T47D (cell line): ENCODE data around the gene FMC1.
"Not testable (repeated sequence)": the region's sequence is repeated elsewhere in the genome, so short reads cannot be mapped to it uniquely, and the experiment has no call there.

Experiments
- DNase-seq, 2 experiments: peaks; one replicate each; pipeline versions ENCODE4 v3.0.0 to v3.0.0-alpha.2; 2011 to 2012; ENCODE audit warnings: low read depth in 1 of 2, low spot score in 1 of 2
- JUND ChIP-seq: IDR thresholded peaks from 2 replicates; pipeline ENCODE4 v1.6.1; 2012; ENCODE audit warnings: low read depth
- in situ Hi-C: cut with HindIII; loops from 2 replicates; pipeline ENCODE4 v1.10.0; 2016; ENCODE audit warnings: low sequenced_read_pairs, low pct_unique_long_range_greater_than_20kb

Gene FMC1

GRCh38 chr7:139329119-139329518 lies 12.0 kb upstream of the FMC1 start:
- no peak for DNase-seq
- no peak for TF ChIP-seq JUND
- in situ Hi-C loops = no loop called here

GRCh38 chr7:139330333-139331030 lies 10.7 kb upstream of the FMC1 start:
- in situ Hi-C loops = no loop called here
- no peak for DNase-seq
- TF ChIP-seq JUND = no peak

- in situ Hi-C loops = no loop called here
- DNase-seq = no peak
- TF ChIP-seq JUND = no peak
Observed at GRCh38 chr7:139332697-139333359, 8.3 kb upstream of the FMC1 start.

GRCh38 chr7:139333443-139333842 lies 7.7 kb upstream of the FMC1 start:
- DNase-seq, in situ Hi-C loops: not testable (repeated sequence)

GRCh38 chr7:139334399-139335150 lies 6.6 kb upstream of the FMC1 start:
- TF ChIP-seq JUND = no peak
- in situ Hi-C loops = no loop called here
- DNase-seq = no peak

- TF ChIP-seq JUND = no peak
- DNase-seq = no peak
Observed at GRCh38 chr7:139339025-139339424, 2.1 kb upstream of the FMC1 start.

GRCh38 chr7:139339698-139340036 lies 1.5 kb upstream of the FMC1 start:
- no peak for DNase-seq
- in situ Hi-C loops = no loop called here
- TF ChIP-seq JUND = no peak

More at GRCh38 chr7:139339025-139339424, 2.1 kb upstream of the FMC1 start:
- in situ Hi-C loops = no loop called here

- 0 out of 2 replicates have a peak, but pooled peaks have one; percentile 14 for TF ChIP-seq JUND
- in situ Hi-C loops = no loop called here
Observed at GRCh38 chr7:139340037-139340807, 915 bp upstream of the FMC1 start.

GRCh38 chr7:139340808-139341057 lies 404 bp upstream of the FMC1 start:
- DNase-seq = no peak
- in situ Hi-C loops = no loop called here
- no peak for TF ChIP-seq JUND

More at GRCh38 chr7:139340037-139340807, 915 bp upstream of the FMC1 start:
- DNase-seq = peak; percentile 73 to 99

GRCh38 chr7:139341776-139342226 lies 664 bp downstream of the FMC1 start:
- in situ Hi-C loops = no loop called here
- peak in 1 of 2 experiments; percentile 45 for DNase-seq

GRCh38 chr7:139345042-139345441 lies 3.9 kb downstream of the FMC1 start:
- in situ Hi-C loops = no loop called here
- DNase-seq = no peak

More at GRCh38 chr7:139341776-139342226, 664 bp downstream of the FMC1 start:
- TF ChIP-seq JUND = no peak

GRCh38 chr7:139351027-139351426 lies 9.9 kb downstream of the FMC1 start:
- no peak for TF ChIP-seq JUND
- no peak for DNase-seq
- in situ Hi-C loops = no loop called here

More at GRCh38 chr7:139345042-139345441, 3.9 kb downstream of the FMC1 start:
- TF ChIP-seq JUND = no peak
